ENCODE measurements around the gene DENND11.
A peak's percentile ranks its signal among the peaks of the same experiment; 100 is the strongest.
"Not testable (repeated sequence)": the region's sequence is repeated elsewhere in the genome, so short reads cannot be mapped to it uniquely, and the experiment has no call there.

The DENND11 gene

GRCh38 chr7:141706239-141707064, 4.5 kb upstream of the DENND11 start:
- peak in 1 of 2 experiments; percentile 39 for DNase-seq

DNA sequence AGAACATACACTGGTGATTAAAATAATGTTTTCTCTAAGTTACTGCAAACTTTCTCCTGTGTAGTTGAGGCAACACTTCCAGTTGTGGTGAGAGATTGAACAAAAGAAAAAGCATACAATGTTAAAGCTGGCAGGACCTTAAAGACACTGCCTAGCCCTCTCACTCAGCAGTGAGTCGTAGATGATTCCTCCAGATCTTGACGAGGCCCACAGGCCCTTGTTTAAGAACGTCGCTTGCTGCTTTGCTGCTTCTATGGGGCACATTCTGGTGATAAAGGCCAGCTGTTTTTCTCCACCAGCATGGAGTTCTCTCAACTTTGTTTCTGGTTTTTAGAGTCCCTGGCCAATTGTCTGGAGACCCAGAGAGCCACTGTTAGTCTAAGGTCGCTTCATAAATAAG, 2.8 kb upstream of the DENND11 start:
- DNase-seq, result no peak

DNA sequence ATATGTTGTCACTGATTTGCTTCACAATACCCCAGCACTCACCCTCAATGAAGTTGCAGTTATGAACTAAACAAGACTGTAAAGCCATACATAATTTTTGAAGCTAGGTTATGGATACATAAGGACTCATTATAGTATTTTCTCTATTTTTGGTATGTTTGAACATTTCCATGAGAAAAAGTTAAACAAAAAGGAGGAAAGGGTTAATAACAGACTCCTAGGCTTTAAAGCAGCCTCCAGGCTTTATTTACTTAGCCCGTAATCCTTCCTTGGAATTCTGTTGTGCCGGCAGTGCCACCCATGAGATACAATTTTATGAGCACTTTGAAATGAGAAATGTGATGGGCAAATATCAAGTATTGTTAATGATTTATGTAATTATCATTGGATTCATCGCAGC, 2.1 kb upstream of the DENND11 start:
- DNase-seq, result no peak

DNA sequence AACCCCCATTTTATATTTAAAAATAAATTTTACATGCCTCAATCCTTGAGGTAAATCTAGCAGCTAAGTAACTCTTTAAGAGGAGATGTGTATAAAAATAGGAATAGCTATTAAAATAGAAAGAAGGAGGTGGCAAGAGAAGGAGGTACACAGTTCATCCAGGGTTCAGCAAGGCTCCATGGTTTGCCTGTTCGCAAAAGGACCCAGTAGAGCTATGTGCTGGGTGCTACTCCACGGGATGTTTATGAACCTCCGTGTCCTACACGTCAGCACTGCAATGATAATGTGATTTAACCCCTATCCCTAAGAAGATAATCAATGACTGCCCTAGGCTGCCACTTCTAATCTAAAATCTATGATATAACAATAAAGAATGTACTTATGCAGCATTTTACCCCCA, 926 bp upstream of the DENND11 start:
- no peak for DNase-seq

DNA sequence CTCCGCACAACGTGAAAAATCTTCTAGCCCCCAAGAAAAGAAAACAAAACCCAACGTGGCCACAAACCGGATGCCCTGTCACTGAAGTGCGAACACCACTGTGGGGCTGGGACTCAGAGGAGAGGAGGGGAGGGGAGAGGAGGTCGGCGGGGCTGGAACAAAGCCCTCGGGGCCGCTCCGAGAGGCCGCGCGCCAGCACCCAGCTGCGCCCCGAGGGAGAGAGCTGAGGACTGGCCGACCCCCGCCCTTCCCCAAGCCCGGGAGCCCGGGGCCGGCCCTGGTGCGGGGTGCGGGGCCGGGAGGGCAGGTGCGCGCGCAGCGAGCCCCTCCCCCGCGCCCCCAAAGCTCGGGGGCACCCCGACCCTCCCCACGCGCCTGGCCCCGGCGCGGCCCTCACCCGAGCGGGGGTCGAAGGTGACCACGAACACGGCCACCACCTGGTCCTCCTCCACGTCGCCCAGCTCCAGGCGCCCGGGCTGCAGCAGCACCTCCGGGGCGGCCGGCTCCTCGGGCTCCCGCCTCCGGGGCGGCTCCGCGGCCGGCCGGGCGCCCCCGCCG, 398 bp downstream of the DENND11 start:
- peak in 1 of 2 experiments; percentile 28 for DNase-seq

- DNase-seq, result no peak
Measured at GRCh38 chr7:141700848-141701371, 1.1 kb downstream of the DENND11 start.

- no peak for DNase-seq
Measured at GRCh38 chr7:141700296-141700847, 1.6 kb downstream of the DENND11 start.

DNA sequence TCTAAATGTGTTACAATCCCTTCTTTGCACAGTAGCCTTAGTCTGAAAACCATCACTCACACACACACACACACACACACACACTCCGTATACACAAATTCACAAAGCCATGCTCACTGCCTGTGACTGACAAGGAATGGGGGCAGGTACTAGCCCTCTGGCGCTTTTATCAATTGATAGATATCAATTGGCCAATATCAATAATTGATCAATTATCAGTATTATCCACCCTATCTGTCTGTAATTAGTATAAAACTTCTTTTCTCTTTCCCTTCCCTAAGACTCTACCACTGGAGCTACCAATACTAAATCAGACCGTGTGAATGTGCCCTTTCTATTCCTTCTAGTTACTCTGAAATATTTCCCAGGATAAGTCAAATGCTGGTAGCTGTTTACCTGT, 2.1 kb downstream of the DENND11 start:
- no peak for DNase-seq

DNA sequence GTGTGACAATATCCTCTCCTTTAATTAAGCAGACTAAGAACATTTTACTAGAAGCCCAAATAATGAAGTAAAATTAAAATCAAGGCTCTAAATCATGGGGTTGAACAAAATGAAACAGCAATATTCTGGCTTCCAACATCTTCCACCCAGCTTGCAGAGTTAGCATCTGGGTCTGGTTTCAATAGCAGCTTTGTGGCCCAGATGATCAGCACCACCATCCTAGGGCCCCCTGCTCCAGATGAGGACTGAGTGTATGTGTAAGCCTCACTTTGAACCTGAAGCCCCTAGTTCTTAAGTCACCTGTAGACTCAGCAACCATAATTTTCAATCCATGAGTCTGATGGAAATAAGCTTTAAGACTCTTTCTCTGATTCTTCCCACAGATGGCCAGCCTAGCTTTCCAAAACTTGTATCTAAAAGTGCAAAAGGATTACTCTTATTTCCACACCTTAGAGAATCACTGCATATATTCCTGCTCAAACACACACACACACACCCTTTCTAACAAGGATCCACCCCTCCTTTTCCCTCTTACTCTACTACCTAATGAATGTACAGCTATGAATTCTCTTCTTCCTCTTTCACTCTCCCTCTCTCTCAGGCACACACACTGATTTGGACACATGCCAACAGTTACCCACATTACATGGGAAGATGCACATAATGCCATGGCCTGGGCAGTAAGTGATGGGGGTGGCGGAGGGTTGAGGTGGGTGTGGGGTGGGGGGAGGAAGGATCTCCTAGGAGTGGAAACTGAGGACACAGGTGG, 3.5 kb downstream of the DENND11 start:
- no peak for DNase-seq

- no peak for DNase-seq
Measured at GRCh38 chr7:141697211-141697871, 4.6 kb downstream of the DENND11 start.

- no peak for DNase-seq
Measured at GRCh38 chr7:141696348-141696747, 5.6 kb downstream of the DENND11 start.

GRCh38 chr7:141695803-141696289, 6.1 kb downstream of the DENND11 start:
- DNase-seq, result no peak

GRCh38 chr7:141693082-141693481, 8.9 kb downstream of the DENND11 start:
- DNase-seq, result no peak

DNA sequence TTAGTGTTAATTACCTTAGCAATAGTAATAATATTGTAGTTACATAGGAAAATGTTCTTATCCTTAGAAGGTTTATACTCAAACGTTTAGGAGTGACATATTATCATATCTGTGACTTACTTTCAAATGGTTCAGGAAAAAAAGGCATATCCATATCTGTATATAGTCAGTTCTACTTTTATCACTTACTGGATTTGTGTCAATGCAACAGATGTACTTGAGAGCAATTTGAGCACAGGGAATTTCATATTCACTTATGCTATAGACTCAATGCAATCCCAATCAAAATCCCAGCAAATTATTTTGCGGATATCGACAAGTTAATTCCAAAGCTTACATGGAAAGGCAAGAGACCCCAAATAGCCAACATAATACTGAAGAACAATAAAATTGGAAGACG, 10.0 kb downstream of the DENND11 start:
- no peak for DNase-seq

DNA sequence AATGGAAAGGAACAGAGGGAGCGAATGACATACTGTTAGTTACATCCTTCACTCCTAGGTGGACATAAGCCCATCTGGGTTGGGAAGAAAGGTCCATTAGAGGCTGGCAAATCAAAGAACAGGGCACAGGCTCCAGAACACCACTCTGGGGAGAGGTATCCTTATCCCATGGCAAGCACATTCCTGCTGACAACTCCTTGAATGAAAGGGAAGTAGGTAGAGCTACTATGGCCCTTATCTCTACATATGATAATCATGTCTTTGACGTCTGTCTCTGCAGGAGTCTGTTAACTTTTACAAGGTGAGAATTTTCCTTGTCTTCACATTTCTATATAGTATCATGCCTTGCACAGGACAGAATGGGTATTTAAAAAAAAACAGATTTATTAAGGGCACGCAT, 10.4 kb downstream of the DENND11 start:
- DNase-seq, result no peak

DNA sequence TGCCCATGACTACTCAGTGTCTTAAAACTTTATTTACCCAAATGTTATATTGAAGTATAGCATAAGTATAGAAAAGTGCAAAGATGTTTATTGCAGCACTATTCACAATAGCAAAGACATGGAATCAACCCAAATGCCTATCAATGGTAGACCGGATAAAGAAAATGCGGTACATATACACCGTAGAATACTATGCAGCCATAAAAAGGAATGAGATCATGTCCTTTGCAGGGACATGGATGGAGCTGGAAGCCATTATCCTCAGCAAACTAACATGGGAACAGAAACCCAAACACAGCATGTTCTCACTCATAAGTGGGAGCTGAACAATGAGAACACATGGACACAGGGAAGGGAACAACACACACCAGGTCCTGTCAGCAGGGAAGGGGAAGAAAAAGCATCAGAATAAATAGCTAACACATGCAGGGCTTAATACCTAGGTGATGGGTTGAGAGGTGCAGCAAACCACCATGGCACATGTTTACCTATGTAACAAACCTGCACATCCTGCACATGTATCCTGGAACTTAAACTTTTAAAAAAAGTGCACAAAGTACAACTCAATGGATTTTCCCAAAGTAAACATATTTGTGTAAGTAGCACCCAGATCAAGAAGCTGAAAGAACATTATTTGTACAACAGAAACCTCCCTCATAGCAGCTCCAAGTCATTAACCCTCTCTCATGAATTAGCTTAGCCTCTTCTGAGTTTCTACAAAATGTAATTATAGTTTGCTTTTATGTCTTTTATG, 12.7 kb downstream of the DENND11 start:
- DNase-seq, result not testable (repeated sequence)

- no peak for DNase-seq
Measured at GRCh38 chr7:141688043-141688442, 13.9 kb downstream of the DENND11 start.

- DNase-seq, result no peak
Measured at GRCh38 chr7:141686670-141687069, 15.3 kb downstream of the DENND11 start.

GRCh38 chr7:141686074-141686473, 15.9 kb downstream of the DENND11 start:
- DNase-seq, result no peak

- DNase-seq, result no peak
Measured at GRCh38 chr7:141685285-141686023, 16.5 kb downstream of the DENND11 start.

DNA sequence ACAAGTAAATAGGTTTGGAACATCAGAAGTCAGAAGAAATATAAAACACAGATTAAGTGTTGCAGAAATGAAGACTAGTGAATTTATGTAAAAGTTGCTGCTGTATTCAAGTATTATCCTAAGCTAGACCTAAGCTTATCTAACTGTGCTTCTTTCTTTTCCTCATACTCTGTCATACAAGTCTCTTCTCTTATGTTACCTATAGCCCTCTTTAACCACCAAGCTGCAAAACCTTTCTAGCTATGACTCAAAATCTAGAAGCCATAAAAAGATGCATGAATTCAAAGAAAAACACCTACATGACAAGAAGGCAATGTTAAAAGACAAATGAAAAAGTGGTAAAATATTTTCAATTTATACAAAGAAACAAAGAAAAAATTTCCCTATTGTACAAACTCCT, 23.0 kb downstream of the DENND11 start:
- no peak for DNase-seq

Measured in NCI-H1930 (cell line).